ENCODE results near the gene NAP1L5.

DNA sequence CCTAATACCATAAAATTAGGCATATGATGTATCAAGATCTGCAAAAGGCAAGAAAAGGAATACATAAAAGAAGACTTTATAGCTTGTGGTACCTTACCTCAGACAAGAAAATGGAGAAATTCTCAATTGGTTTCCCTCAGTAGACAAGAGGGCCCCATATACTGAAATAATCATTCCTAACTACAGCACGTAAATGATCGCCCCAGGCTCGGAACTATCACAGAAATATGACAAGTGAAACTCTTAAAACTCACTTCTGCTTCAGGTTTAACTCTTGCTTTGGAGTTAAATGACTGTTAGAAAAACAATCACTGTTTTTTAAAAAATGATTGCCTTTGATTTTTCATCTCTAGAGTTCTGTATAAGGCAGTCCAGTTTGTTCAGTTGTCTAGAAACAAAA, 38.6 kb upstream of the NAP1L5 start:
- TF ChIP-seq, protein P1, sequence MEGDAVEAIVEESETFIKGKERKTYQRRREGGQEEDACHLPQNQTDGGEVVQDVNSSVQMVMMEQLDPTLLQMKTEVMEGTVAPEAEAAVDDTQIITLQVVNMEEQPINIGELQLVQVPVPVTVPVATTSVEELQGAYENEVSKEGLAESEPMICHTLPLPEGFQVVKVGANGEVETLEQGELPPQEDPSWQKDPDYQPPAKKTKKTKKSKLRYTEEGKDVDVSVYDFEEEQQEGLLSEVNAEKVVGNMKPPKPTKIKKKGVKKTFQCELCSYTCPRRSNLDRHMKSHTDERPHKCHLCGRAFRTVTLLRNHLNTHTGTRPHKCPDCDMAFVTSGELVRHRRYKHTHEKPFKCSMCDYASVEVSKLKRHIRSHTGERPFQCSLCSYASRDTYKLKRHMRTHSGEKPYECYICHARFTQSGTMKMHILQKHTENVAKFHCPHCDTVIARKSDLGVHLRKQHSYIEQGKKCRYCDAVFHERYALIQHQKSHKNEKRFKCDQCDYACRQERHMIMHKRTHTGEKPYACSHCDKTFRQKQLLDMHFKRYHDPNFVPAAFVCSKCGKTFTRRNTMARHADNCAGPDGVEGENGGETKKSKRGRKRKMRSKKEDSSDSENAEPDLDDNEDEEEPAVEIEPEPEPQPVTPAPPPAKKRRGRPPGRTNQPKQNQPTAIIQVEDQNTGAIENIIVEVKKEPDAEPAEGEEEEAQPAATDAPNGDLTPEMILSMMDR (conservative IDR thresholded peaks at IDR 0.05; ENCODE audit: low read length): no peak
- no peak for TF ChIP-seq EZH2phosphoT487 (IDR thresholded peaks at IDR 0.05; ENCODE audit: borderline replicate concordance)
